Stimulated activated CD4-positive, alpha-beta T cell treated with anti-CD3 and anti-CD28 coated beads, Interleukin-1b, Interleukin-23, amount 100 ng/mL, for 48 hours (primary cell): Measurements from ENCODE around the gene ZNF414.

Experiments
- DNase-seq: peaks from one replicate; pipeline ENCODE4 v3.0.0-alpha.2; 2020

ZNF414 gene

GRCh38 chr19:8461891-8462290 lies 52.1 kb downstream of the ZNF414 start:
- no peak for DNase-seq

- DNase-seq, result no peak
These were observed 52.6 kb downstream of the ZNF414 start for GRCh38 chr19:8461376-8461775.

DNA sequence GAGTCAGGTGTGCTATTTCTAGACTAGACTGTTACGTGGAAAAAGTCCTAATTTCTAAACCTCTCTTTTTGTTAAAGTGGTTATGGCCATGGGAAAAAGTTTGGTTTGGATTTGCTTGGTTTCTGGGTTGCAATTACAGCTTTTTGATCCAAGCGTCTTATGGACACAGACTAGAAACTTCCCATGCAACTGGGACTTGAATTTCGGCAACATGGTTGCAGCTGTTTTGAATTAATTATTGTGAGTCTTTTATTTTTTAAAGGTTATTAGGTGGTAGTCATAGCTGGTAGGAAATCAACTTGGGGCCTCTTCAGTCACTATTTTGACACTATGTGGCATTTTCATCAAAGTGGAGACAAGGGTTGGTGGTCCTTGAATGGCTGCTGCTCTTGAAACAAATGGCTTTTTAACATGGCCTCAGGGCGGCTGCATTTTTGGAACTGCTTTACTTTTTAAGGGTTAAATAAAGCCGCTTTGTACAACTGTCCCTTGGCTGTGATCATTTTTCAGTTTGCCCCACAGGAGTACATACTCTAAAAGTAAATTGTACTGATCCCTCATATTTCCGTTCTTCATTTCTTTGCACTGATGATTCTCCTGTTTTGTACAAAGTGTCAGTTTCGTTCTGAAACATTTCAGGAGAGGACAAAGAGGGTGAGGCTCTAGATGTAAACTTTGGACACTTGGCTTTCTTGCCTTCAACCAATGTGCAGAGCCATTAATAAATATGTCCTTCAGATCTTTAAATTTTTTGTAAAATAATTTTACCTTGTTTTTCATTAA lies 53.3 kb downstream of the ZNF414 start:
- no peak for DNase-seq
